Motor neuron (in vitro differentiated cells): ENCODE results near the gene SERTAD4. TPM values are rescaled to one million over a fixed set of nuclear protein-coding genes. Genes with fewer than 3 reads are reported as not detected.

ENCODE experiments used
- ATAC-seq, 8 experiments: fragments of 200-7000 bp; cut with Tn5 transposase; replicated peaks in 6 of 8; 2 replicates each; pipeline ENCODE4 v1.8.0; 2021; ENCODE audit warnings: mild to moderate bottlenecking in 8 of 8, moderate library complexity in 8 of 8
- H3K27ac ChIP-seq, 2 donors: fragments of 250-450 bp; sonication (Bioruptor Pico); 2 replicates each; pipeline ENCODE4 v1.9.0; 2021; ENCODE audit warnings: antibody characterized with exemption in 2 of 2, mild to moderate bottlenecking in 2 of 2, moderate library complexity in 1 of 2
- H3K4me1 ChIP-seq, 2 donors: fragments of 250-450 bp; sonication (Bioruptor Pico); replicated peaks in 1 of 2; 2 replicates each; pipeline ENCODE4 v1.6.1; 2021; ENCODE audit warnings: antibody characterized with exemption in 2 of 2, mild to moderate bottlenecking in 2 of 2, moderate library complexity in 1 of 2
- H3K4me3 ChIP-seq, 5 donors: fragments of 250-450 bp; sonication (Bioruptor Pico); 2 replicates each; pipeline ENCODE4 v1.9.0; 2021; ENCODE audit warnings: antibody characterized with exemption in 5 of 5, mild to moderate bottlenecking in 5 of 5, moderate library complexity in 4 of 5
- WGBS, 10 experiments: fragments of 450-650 bp; shearing (Covaris generic); methylation state at CpG; one replicate each; pipeline ENCODE4 v1.0.0; 2022; 5-methylcytosine and 5-hydroxymethylcytosine counted together
- in situ Hi-C, 9 experiments: fragments of 400-800 bp; cut with MboI; loops; one replicate each; pipeline ENCODE4 v1.15.0; 2021; ENCODE audit warnings: low sequenced_read_pairs in 9 of 9, low pct_unique_long_range_greater_than_20kb in 2 of 9; ENCODE audit not compliant: unreplicated experiment in 9 of 9
- total RNA-seq, 8 experiments: library from RNA; unstranded; fragments of 300-600 nt; gene quantifications; 2 replicates each; pipeline versions ENCODE4 v1.2.3 to v1.2.4, GENCODE V29; 2022

SERTAD4 gene
- total RNA-seq, 8 experiments from 2014 or later = 0.56 to 15.5 (median 5.5) TPM

DNA sequence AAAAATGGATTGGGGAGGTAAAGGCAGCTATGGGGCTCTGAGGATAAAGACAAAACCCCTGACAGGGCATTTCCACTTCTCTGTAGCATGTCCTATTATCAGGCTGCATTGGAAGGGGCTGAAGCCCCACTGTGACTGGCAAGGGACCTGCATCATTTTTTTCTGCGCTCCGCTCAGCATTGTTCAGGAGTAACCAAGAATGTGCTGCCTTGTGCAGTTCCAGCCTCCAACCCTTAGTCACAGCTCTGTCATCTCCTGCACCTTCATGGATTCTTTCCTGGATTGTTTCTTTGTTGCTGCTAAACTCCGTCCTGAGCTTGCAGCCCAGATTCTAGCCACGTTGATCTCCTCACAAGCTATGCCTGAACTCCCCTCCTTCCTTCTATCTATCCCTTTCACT lies 37.4 kb downstream of the SERTAD4 start:
- Histone ChIP-seq H3K4me1 (peaks cover 0 to 3% of the 10 kb centered on the region in 2 donors), H3K4me3 (no peak overlapping the region), H3K27ac (no peak overlapping the region)
- 81 to 100% (median 95%) methylated on average over 2 to 4 of the region's 4 CpGs; no CpG with 5 or more reads in 3 of the 10 experiments for WGBS, 10 experiments
- in situ Hi-C loops = no loop called here
- ATAC-seq = no peak

DNA sequence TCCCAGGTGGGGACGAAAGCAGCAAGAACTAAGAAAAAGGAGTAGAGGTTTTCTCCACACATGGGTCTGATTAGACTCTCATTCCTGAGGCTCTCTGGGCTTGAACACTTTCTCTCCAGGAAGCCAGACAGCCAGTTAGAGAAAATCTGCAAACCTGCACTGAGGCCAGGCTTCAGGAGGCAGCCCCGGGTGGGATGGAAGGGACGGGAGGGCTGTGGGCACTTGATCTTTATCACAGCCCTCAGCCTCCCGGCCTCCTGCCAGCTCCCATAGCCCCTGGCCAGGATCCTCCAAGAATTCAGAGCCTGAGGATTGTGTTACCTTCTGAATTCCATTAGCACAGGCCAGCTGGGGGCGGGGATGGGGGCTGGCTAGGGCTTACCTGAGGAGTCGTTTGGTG lies 40.1 kb downstream of the SERTAD4 start:
- no peak for ATAC-seq
- H3K4me3 ChIP-seq = no peak overlapping the region
- H3K4me1 ChIP-seq = peaks cover 0 to 3% of the 10 kb centered on the region in 2 donors
- in situ Hi-C loops = no loop called here
- WGBS, 10 experiments = 37 to 72% (median 63%) methylated on average over 1 to 4 of the region's 6 CpGs; no CpG with 5 or more reads in 4 of the 10 experiments
- no peak overlapping the region for H3K27ac ChIP-seq

DNA sequence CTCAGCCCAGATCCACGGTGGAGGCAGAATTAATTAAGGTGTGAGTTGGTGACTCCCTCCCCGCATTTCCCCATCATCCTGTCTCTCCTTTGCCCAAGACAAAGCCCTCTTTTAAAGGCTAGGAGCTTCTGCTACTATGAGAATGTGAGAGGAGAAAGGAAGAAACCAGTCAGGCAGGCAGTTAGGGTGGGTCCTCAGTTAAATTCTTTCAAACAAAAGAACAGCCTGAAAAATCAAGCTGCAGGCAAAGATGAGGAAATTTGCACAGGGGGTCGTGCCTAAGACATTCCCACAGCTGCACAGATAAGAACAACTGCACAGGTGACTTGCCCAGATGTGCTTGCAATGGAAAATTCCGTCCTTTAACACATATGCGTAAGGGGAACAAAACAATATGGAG lies 47.6 kb downstream of the SERTAD4 start:
- H3K4me1 ChIP-seq = no peaks in the 10 kb centered on the region
- no peak for ATAC-seq
- no peak overlapping the region for H3K27ac ChIP-seq
- in situ Hi-C loops = no loop called here
- WGBS, 10 experiments = 25 to 92% (median 72%) methylated on average over 2 to 5 of the region's 5 CpGs; no CpG with 5 or more reads in 1 of the 10 experiments
- H3K4me3 ChIP-seq = no peak overlapping the region

DNA sequence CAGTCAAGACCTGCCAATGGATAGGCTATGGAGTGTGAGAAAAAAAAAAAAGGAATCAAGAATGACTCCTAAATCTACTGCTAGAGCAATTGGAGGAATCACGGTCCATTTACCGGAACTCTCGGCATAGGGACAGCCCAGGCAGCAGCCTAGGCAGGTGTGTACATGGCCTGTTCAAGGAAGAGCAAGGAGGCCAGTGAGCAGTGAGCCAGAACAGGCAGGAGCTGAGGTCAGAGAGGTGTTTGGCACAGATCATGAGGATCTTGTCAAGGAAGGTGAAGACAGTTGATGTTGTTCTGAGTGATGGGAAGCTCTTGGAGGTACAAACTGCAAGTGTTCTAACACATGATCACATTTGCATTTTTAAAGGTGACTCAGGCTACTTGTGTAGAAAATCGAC lies 55.5 kb downstream of the SERTAD4 start:
- H3K27ac ChIP-seq = no peak overlapping the region
- ATAC-seq = no peak
- no peak overlapping the region for H3K4me3 ChIP-seq
- in situ Hi-C loops = no loop called here
- 62 to 94% (median 87%) methylated on average over 1 to 4 of the region's 4 CpGs; no CpG with 5 or more reads in 1 of the 10 experiments for WGBS, 10 experiments
- peaks cover 20 to 33% of the 10 kb centered on the region in 2 donors for H3K4me1 ChIP-seq

DNA sequence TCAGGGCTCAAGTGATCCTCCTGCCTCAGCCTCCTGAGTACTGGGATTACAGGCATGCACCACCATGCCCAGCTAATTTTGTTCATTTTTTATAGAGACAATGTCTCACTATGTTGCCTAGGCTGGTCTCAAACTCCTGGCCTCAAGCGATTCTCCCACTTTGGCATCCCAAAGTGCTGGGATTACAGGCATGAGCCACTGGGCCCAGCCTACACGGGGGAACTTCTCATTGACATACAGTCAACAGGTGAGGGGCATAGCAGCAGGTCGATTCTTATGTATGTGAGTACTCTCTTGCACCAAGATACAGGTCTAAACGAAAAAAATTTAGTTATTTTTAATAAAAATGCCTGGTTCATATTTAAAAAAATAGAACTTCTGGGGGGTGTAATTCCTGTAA lies 56.7 kb downstream of the SERTAD4 start:
- 0 to 87% (median 66%) methylated on average over 1 to 4 of the region's 4 CpGs for WGBS, 10 experiments
- in situ Hi-C loops = no loop called here
- no peak overlapping the region for H3K4me3 ChIP-seq

DNA sequence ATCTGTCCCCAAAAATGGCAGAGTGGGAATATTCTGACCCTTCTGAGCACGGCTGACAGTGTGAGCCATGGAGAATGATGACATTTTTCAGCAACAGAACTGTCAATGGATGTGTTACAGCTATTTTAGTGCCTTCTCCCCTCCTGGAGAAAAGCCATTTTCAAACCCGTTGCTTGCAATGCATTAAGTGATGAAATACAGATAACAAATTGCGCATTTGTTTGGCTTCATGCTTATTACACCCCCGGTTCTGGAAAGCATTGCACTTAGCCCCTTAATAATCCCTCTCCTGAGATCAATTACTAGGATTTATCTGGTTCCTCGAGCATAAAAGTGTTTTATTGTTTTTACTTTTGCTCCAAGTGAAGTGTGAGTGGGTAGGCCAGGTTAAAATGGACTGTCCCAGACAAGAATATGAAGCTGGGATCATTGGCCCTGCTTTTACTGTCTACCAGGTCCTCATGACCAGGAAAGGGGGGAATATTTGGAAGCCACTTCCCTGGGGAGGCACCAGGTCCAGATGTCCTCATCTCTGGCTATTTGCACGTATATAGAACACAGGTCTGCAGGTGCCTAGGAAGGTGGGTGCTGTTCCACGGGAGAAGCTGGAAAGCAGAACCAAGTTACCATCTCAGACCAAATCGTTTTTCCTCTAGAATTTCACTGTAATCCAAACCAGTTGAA lies 58.6 kb downstream of the SERTAD4 start:
- 19 to 63% (median 23%) methylated on average over 1 to 8 of the region's 8 CpGs; no CpG with 5 or more reads in 1 of the 10 experiments for WGBS, 10 experiments
- peak overlapping the region; percentile 10 to 77 for H3K27ac ChIP-seq
- H3K4me1 ChIP-seq = peaks cover 43 to 64% of the 10 kb centered on the region in 2 donors
- H3K4me3 ChIP-seq = no peak overlapping the region
- ATAC-seq = peak in 4 of 8 experiments; percentile 2 to 60 (median 30)
- in situ Hi-C loops = no loop called here

More for the DNA sequence above, 56.7 kb downstream of the SERTAD4 start:
- H3K27ac ChIP-seq = no peak overlapping the region
- H3K4me1 ChIP-seq = peaks cover 23 to 44% of the 10 kb centered on the region in 2 donors
- ATAC-seq = no peak

DNA sequence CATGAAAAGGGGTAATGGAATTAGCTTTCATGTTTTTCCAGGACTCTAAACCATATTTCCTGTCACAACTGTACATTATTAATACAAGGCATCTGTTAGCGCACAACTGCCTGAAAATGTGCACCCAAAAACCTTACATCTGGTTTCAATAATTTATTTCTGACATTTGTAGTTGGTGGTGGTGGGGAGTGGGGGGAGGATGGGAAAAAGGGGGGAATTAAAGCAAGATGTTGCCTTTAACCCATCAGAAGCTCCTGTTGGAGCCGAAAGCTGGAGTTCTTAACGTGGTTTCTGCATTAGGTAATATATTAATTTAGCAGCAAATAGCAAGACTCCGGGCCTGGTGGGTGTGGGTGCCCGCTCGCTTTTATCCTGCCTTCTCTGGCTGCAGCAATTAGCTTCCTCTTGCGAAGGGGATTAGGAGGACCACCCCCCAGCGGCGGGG lies 59.2 kb downstream of the SERTAD4 start:
- ATAC-seq = peak; percentile 1 to 45 (median 17)
- Histone ChIP-seq H3K27ac (peak overlapping the region; percentile 10 to 77), H3K4me1 (peaks cover 46 to 64% of the 10 kb centered on the region in 2 donors), H3K4me3 (peak overlapping the region in 3 of 5 donors; percentile 16 to 22 (median 19))
- WGBS, 10 experiments = 0 to 90% (median 80%) methylated on average over 1 to 4 of the region's 9 CpGs; no CpG with 5 or more reads in 5 of the 10 experiments
- in situ Hi-C loops = no loop called here

DNA sequence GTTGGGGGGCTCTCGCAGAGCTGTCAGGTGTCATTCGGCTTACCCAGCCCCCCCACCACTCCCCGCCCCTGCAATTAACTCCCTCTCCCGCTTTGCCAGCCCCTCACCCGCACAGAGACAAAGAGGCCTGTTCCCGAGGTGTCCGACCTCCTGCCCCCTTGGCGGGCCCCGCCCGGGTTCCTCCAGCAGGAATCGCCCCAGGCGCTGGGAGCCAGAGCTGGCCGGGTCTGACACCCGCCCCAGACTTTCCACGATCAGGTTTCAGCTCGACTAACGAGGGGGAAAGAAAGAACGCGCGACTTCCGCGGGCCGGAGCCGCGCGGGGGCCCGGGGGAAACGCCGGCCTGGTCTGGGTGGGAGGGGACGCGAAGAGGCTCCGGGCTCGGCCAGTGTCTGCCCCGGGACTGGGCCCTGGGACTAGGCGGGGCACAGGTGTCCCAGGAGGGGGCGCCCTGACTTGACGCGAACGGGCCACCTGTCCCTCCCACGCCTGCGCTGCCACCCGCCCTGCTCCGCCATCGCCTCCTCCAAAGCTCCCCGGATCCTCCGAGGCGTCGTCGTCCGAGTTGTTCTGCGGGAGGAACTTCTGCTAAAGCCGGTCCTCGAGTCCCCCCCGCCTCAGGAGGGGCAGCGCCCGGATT lies 59.8 kb downstream of the SERTAD4 start:
- Histone ChIP-seq H3K27ac (peak overlapping the region; percentile 8 to 77), H3K4me3 (peak overlapping the region in 4 of 5 donors; percentile 15 to 22 (median 18)), H3K4me1 (peaks cover 46 to 64% of the 10 kb centered on the region in 2 donors)
- WGBS, 10 experiments = 0 to 26% (median 11%) methylated on average over 3 to 12 of the region's 56 CpGs; no CpG with 5 or more reads in 6 of the 10 experiments
- peak; percentile 32 to 80 (median 68) for ATAC-seq
- in situ Hi-C loops = no loop called here

DNA sequence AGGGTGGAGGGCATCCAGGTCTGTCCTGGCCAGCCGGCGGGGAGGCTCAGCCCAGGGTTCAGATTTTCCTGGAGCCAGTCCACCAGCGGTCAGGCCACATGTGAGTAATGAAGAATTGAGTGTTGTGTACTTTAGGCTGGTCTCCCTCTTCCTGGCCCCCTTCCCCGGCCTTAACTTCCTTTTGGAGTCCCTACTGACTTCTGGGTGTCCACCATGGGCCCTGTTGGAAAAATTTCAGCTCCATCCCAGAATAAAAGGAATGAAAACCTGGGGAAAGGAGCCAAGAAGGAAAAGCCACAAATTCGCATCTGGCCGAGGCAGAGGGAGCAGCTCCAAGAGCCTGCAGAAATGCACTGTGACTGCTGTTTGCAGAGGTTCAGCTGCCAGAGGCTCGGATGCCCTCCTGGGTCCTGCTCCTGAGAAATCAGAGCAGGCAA lies 60.6 kb downstream of the SERTAD4 start:
- 0 to 96% (median 85%) methylated on average over 2 to 6 of the region's 7 CpGs; no CpG with 5 or more reads in 3 of the 10 experiments for WGBS, 10 experiments
- Histone ChIP-seq H3K4me3 (no peak overlapping the region), H3K4me1 (peaks cover 46 to 64% of the 10 kb centered on the region in 2 donors), H3K27ac (no peak overlapping the region)
- ATAC-seq = peak in 2 of 8 experiments; percentile 12 to 15
- in situ Hi-C loops = no loop called here

DNA sequence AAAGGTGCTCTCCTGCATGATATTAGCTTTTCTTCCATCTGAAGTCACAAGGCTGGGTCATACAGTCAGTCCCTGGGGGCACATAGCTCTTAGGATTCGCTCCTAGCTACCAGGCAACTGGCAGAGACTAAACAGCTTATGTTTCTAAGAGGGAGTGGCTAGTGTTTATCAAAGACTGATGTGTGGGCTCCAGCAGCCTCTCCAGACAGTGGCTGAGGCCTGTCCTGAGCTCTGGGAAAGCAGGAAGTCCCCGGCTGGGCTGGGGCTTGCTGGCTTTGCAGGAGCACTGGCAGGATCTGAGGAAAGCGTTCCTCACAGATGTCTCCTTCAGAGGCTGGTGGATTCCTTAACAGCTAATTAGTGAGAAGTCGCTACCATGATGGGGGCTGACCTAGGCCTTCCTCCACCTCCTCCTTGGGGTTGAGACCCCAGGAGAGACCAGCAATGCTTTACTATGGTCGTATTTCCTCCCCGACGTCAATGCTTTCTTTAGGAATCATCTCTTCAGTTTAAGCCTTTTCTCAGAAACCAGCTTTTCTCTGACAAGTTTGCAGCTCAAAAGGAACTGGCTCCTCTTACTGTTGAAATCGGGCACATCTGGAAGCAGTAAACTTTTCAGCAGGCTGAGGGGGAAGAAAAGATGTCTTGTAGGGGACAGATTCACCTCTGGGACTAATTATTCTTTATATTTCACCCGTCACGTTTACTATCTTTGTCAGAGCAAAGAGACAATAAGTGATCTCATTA lies 62.6 kb downstream of the SERTAD4 start:
- in situ Hi-C loops = no loop called here
- H3K4me3 ChIP-seq = no peak overlapping the region
- peak overlapping the region; percentile 27 to 67 for H3K27ac ChIP-seq
- peak; percentile 64 to 93 (median 82) for ATAC-seq
- 10 to 79% (median 34%) methylated on average over 1 to 10 of the region's 10 CpGs for WGBS, 10 experiments
- peaks cover 55 to 75% of the 10 kb centered on the region in 2 donors for H3K4me1 ChIP-seq
